22Rv1 (cell line): ENCODE results near the gene RNF8.
"Not testable (repeated sequence)": the region's sequence is repeated elsewhere in the genome, so short reads cannot be mapped to it uniquely, and the experiment has no call there.

Source experiments
- CTCF ChIP-seq: fragments of 450-650 bp; IDR thresholded peaks from 2 replicates; pipeline ENCODE4 v1.5.1; 2017; ENCODE audit warnings: mild to moderate bottlenecking
- ZFX ChIP-seq: fragments of 450-650 bp; IDR thresholded peaks from 2 replicates; pipeline ENCODE4 v1.6.1; 2017; ENCODE audit warnings: antibody characterized with exemption, borderline replicate concordance

- TF ChIP-seq CTCF, ZFX: not testable (repeated sequence)
These were observed 15.5 kb upstream of the RNF8 start for GRCh38 chr6:37338317-37338716.
